Mesenchymal stem cell (in vitro differentiated cells and primary cell): ENCODE measurements around the gene NECAP2.
A peak's percentile ranks its signal among the peaks of the same experiment; 100 is the strongest.

ENCODE experiments used
- DNase-seq: peaks from one replicate; pipeline ENCODE4 v3.0.0-alpha.2; 2013
- H2AFZ ChIP-seq: one replicate; pipeline ENCODE4 v1.6.1; 2013; ENCODE audit warnings: low read depth, mild to moderate bottlenecking, control low read depth, inconsistent platforms, low read length, moderate library complexity
- H2AK5ac ChIP-seq: 2 replicates; pipeline ENCODE4 v1.6.1; 2013; ENCODE audit warnings: low read length, moderate library complexity, mild to moderate bottlenecking, inconsistent platforms; ENCODE audit not compliant: severe bottlenecking
- H2BK120ac ChIP-seq: one replicate; pipeline ENCODE4 v1.6.1; 2013; ENCODE audit warnings: low read depth, mild to moderate bottlenecking, inconsistent platforms, low read length, moderate library complexity
- H2BK12ac ChIP-seq, 2 experiments: one replicate each; pipeline ENCODE4 v1.6.1; 2013; ENCODE audit warnings: inconsistent platforms in 2 of 2, low read length in 2 of 2, mild to moderate bottlenecking in 2 of 2, moderate library complexity in 2 of 2, control low read depth in 1 of 2
- H2BK15ac ChIP-seq: one replicate; pipeline ENCODE4 v1.6.1; 2013; ENCODE audit warnings: mild to moderate bottlenecking, low read depth, inconsistent platforms; ENCODE audit not compliant: poor library complexity, severe bottlenecking
- H2BK5ac ChIP-seq: 2 replicates; pipeline ENCODE4 v1.6.1; 2013; ENCODE audit warnings: low read depth, mild to moderate bottlenecking, low read length, control low read depth, inconsistent platforms; ENCODE audit not compliant: poor library complexity, severe bottlenecking
- H3K14ac ChIP-seq, 2 experiments: one replicate each; pipeline ENCODE4 v1.6.1; 2013; ENCODE audit warnings: inconsistent platforms in 2 of 2, low read length in 2 of 2, control low read depth in 1 of 2, mild to moderate bottlenecking in 1 of 2, moderate library complexity in 1 of 2
- H3K18ac ChIP-seq, 2 experiments: one replicate each; pipeline ENCODE4 v1.6.1; 2013; ENCODE audit warnings: inconsistent platforms in 2 of 2, low read length in 2 of 2, control low read depth in 1 of 2, low read depth in 1 of 2, mild to moderate bottlenecking in 1 of 2
- H3K23ac ChIP-seq, 2 experiments: one replicate each; pipeline ENCODE4 v1.6.1; 2013; ENCODE audit warnings: inconsistent platforms in 2 of 2, low read length in 2 of 2, mild to moderate bottlenecking in 2 of 2, moderate library complexity in 2 of 2, control low read depth in 1 of 2
- H3K27ac ChIP-seq: 2 replicates; pipeline ENCODE4 v1.5.1; 2013; ENCODE audit warnings: mild to moderate bottlenecking, moderate library complexity, low read length, control low read depth, inconsistent platforms; ENCODE audit not compliant: poor library complexity, severe bottlenecking
- H3K27me3 ChIP-seq, 2 experiments: 2 replicates each; pipeline versions ENCODE4 v1.6.1 to v1.7.0; 2013; ENCODE audit warnings: low read length in 2 of 2, mild to moderate bottlenecking in 2 of 2, moderate library complexity in 2 of 2, control low read depth in 1 of 2, inconsistent platforms in 1 of 2; ENCODE audit not compliant: control insufficient read depth in 1 of 2, insufficient read depth in 1 of 2
- H3K36me3 ChIP-seq, 2 experiments: 2 replicates each; pipeline versions ENCODE4 v1.6.1 to v1.7.0; 2013; ENCODE audit warnings: low read length in 2 of 2, control low read depth in 1 of 2, inconsistent platforms in 1 of 2, low read depth in 1 of 2, mild to moderate bottlenecking in 1 of 2; ENCODE audit not compliant: insufficient read depth in 2 of 2, control insufficient read depth in 1 of 2
- H3K4ac ChIP-seq, 2 experiments: one replicate each; pipeline ENCODE4 v1.6.1; 2013; ENCODE audit warnings: inconsistent platforms in 2 of 2, low read length in 2 of 2, mild to moderate bottlenecking in 2 of 2, moderate library complexity in 2 of 2, control low read depth in 1 of 2, low read depth in 1 of 2
- H3K4me1 ChIP-seq: 2 replicates; pipeline ENCODE4 v1.6.1; 2013; ENCODE audit warnings: low read depth, low read length, control low read depth; ENCODE audit not compliant: control insufficient read depth, insufficient read depth
- H3K4me2 ChIP-seq: 2 replicates; pipeline ENCODE4 v1.6.1; 2013; ENCODE audit warnings: low read length, mild to moderate bottlenecking, inconsistent platforms; ENCODE audit not compliant: poor library complexity, severe bottlenecking
- H3K4me3 ChIP-seq, 2 experiments: 2 replicates each; pipeline versions ENCODE4 v1.5.1 to v1.7.0; 2013; ENCODE audit warnings: low read length in 2 of 2, mild to moderate bottlenecking in 2 of 2, control low read depth in 1 of 2, low read depth in 1 of 2; ENCODE audit not compliant: insufficient read depth in 1 of 2
- H3K79me1 ChIP-seq: replicated peaks from 2 replicates; pipeline ENCODE4 v1.6.1; 2013; ENCODE audit warnings: mild to moderate bottlenecking, control low read depth, low read length, inconsistent platforms; ENCODE audit not compliant: poor library complexity, severe bottlenecking
- H3K9ac ChIP-seq: 2 replicates; pipeline ENCODE4 v1.7.0; 2013; ENCODE audit warnings: mild to moderate bottlenecking, low read length, moderate library complexity
- H3K9me3 ChIP-seq: 2 replicates; pipeline ENCODE4 v1.7.0; 2013; ENCODE audit warnings: mild to moderate bottlenecking, low read length; ENCODE audit not compliant: control insufficient read depth
- H4K8ac ChIP-seq: one replicate; pipeline ENCODE4 v1.6.1; 2013; ENCODE audit warnings: inconsistent platforms, mild to moderate bottlenecking, low read length, moderate library complexity
- H4K91ac ChIP-seq: one replicate; pipeline ENCODE4 v1.6.1; 2013; ENCODE audit warnings: mild to moderate bottlenecking, low read length, inconsistent platforms
- WGBS: methylation state at CpG from one replicate; pipeline ENCODE4 v1.1.7; 2013; ENCODE audit warnings: mixed read lengths; 5-methylcytosine and 5-hydroxymethylcytosine counted together

NECAP2 gene

GRCh38 chr1:16420424-16421118, 20.0 kb upstream of the NECAP2 start:
- H3K14ac ChIP-seq: no peak overlapping the region
- H2BK12ac ChIP-seq: no peak overlapping the region
- H3K4me3 ChIP-seq: no peak overlapping the region
- WGBS: 77% methylated on average over 9 of the region's 9 CpGs
- no peak overlapping the region for H3K23ac ChIP-seq
- H3K9me3 ChIP-seq: no peaks in the 10 kb centered on the region
- no peak overlapping the region for H2BK5ac ChIP-seq
- H3K27me3 ChIP-seq: peaks cover 15 to 34% of the 10 kb centered on the region in 2 experiments
- no peak overlapping the region for H3K27ac ChIP-seq
- H2AK5ac ChIP-seq: no peak overlapping the region
- no peak overlapping the region for H2BK120ac ChIP-seq
- H3K9ac ChIP-seq: no peak overlapping the region
- no peak overlapping the region for H2BK15ac ChIP-seq
- H3K4me1 ChIP-seq: peaks cover 4% of the 10 kb centered on the region
- no peak overlapping the region for H2AFZ ChIP-seq
- H3K36me3 ChIP-seq: no peaks in the 10 kb centered on the region
- H3K18ac ChIP-seq: no peak overlapping the region
- H3K4me2 ChIP-seq: no peak overlapping the region
- no peak for DNase-seq
- no peaks in the 10 kb centered on the region for H3K79me1 ChIP-seq
- no peak overlapping the region for H4K91ac ChIP-seq
- no peak overlapping the region for H3K4ac ChIP-seq
- no peak overlapping the region for H4K8ac ChIP-seq

GRCh38 chr1:16421201-16421600, 19.3 kb upstream of the NECAP2 start:
- Histone ChIP-seq H3K4me1 (peaks cover 4% of the 10 kb centered on the region), H3K9me3 (no peaks in the 10 kb centered on the region), H3K18ac (no peak overlapping the region), H4K91ac (no peak overlapping the region), H2BK120ac (no peak overlapping the region), H3K27ac (no peak overlapping the region), H3K36me3 (no peaks in the 10 kb centered on the region), H3K4me3 (no peak overlapping the region), H3K9ac (no peak overlapping the region), H2BK12ac (no peak overlapping the region), H3K27me3 (peaks cover 15 to 34% of the 10 kb centered on the region in 2 experiments), H2BK15ac (no peak overlapping the region), H2AFZ (no peak overlapping the region), H2AK5ac (no peak overlapping the region), H3K14ac (no peak overlapping the region), H3K4me2 (no peak overlapping the region), H3K23ac (no peak overlapping the region), H2BK5ac (no peak overlapping the region), H4K8ac (no peak overlapping the region), H3K4ac (no peak overlapping the region), H3K79me1 (no peaks in the 10 kb centered on the region)
- 81% methylated on average over 7 of the region's 7 CpGs for WGBS
- DNase-seq: no peak

GRCh38 chr1:16422041-16422440, 18.5 kb upstream of the NECAP2 start:
- no peak overlapping the region for H2BK15ac ChIP-seq
- no peak overlapping the region for H3K9ac ChIP-seq
- no peak overlapping the region for H3K18ac ChIP-seq
- peaks cover 15 to 34% of the 10 kb centered on the region in 2 experiments for H3K27me3 ChIP-seq
- no peak overlapping the region for H3K23ac ChIP-seq
- no peak overlapping the region for H2BK5ac ChIP-seq
- peaks cover 4% of the 10 kb centered on the region for H3K4me1 ChIP-seq
- H3K79me1 ChIP-seq: no peaks in the 10 kb centered on the region
- no peak overlapping the region for H2BK120ac ChIP-seq
- H4K91ac ChIP-seq: no peak overlapping the region
- no peak overlapping the region for H4K8ac ChIP-seq
- H3K14ac ChIP-seq: no peak overlapping the region
- no peak overlapping the region for H3K4ac ChIP-seq
- DNase-seq: no peak
- H3K36me3 ChIP-seq: no peaks in the 10 kb centered on the region
- H2AFZ ChIP-seq: no peak overlapping the region
- WGBS: 79% methylated on average over 6 of the region's 7 CpGs
- no peak overlapping the region for H3K27ac ChIP-seq
- no peak overlapping the region for H2BK12ac ChIP-seq
- H2AK5ac ChIP-seq: no peak overlapping the region
- no peaks in the 10 kb centered on the region for H3K9me3 ChIP-seq
- no peak overlapping the region for H3K4me3 ChIP-seq
- H3K4me2 ChIP-seq: no peak overlapping the region

- peak overlapping the region; percentile 59 for H4K91ac ChIP-seq
- H3K27ac ChIP-seq: no peak overlapping the region
- H3K79me1 ChIP-seq: no peaks in the 10 kb centered on the region
- no peak overlapping the region for H2BK15ac ChIP-seq
- H3K23ac ChIP-seq: no peak overlapping the region
- H3K4me1 ChIP-seq: peaks cover 4% of the 10 kb centered on the region
- H2BK5ac ChIP-seq: no peak overlapping the region
- no peak overlapping the region for H3K4me3 ChIP-seq
- no peak for DNase-seq
- H3K4me2 ChIP-seq: no peak overlapping the region
- H3K27me3 ChIP-seq: peaks cover 9 to 26% of the 10 kb centered on the region in 2 experiments
- H2AK5ac ChIP-seq: no peak overlapping the region
- peak overlapping the region; percentile 14 for H2AFZ ChIP-seq
- H3K9ac ChIP-seq: no peak overlapping the region
- H2BK12ac ChIP-seq: no peak overlapping the region
- no peaks in the 10 kb centered on the region for H3K9me3 ChIP-seq
- no peaks in the 10 kb centered on the region for H3K36me3 ChIP-seq
- no peak overlapping the region for H4K8ac ChIP-seq
- H3K18ac ChIP-seq: no peak overlapping the region
- no peak overlapping the region for H3K4ac ChIP-seq
- H3K14ac ChIP-seq: no peak overlapping the region
- H2BK120ac ChIP-seq: no peak overlapping the region
- 96% methylated on average over 7 of the region's 10 CpGs for WGBS
Observed at GRCh38 chr1:16425125-16426025, 15.1 kb upstream of the NECAP2 start.
